Dendritic cell treated with granulocyte-macrophage colony-stimulating factor and Interleukin-4, amounts not matched to agents 40 ng/mL and 50 ng/mL, for 4 days (primary cell): ENCODE results near the gene TMEM132D.

Experiments
- H3K27ac Mint-ChIP-seq: one replicate; pipeline ENCODE4 v1.8.0; 2022; ENCODE audit warnings: mild to moderate bottlenecking, mixed read lengths
- H3K27me3 Mint-ChIP-seq: one replicate; pipeline ENCODE4 v1.8.0; 2022; ENCODE audit warnings: mild to moderate bottlenecking, mixed read lengths
- H3K36me3 Mint-ChIP-seq: one replicate; pipeline ENCODE4 v1.8.0; 2022; ENCODE audit warnings: low read depth, mixed read lengths
- H3K4me1 Mint-ChIP-seq: one replicate; pipeline ENCODE4 v1.8.0; 2022; ENCODE audit warnings: low read depth, mixed read lengths
- H3K4me3 Mint-ChIP-seq: one replicate; pipeline ENCODE4 v1.8.0; 2022; ENCODE audit warnings: mild to moderate bottlenecking, moderate library complexity, mixed read lengths
- H3K9me3 Mint-ChIP-seq: one replicate; pipeline ENCODE4 v1.8.0; 2022; ENCODE audit warnings: mixed read lengths
- intact Hi-C: fragments of 100-400 bp; cut with micrococcal nuclease; formaldehyde crosslinking; loops from one replicate; pipeline ENCODE4 v1.15.0; 2022

The TMEM132D gene

DNA sequence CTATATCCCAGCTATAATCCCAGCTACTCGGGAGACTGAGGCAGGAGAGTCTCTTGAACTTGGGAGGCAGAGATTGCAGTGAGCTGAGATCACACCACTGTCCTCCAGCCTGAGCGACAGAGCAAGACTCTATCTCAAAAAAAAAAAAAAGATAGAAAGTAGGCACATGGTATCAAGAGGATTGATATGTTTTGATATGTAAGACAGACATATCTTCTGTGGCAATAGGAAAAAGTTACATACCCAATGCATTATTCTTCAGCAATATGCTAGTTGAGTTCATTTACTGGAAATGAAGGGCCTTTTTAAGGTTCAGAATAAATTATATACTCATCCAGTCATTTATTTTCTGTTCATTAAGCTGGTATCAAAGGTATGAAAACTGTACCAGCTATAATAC lies 657.2 kb downstream of the TMEM132D start:
- no peak overlapping the region for H3K27ac Mint-ChIP-seq
- intact Hi-C loops = no loop called here
- H3K9me3 Mint-ChIP-seq = peaks cover 19% of the 10 kb centered on the region
- no peaks in the 10 kb centered on the region for H3K36me3 Mint-ChIP-seq
- H3K4me1 Mint-ChIP-seq = no peaks in the 10 kb centered on the region
- H3K27me3 Mint-ChIP-seq = no peaks in the 10 kb centered on the region
- no peak overlapping the region for H3K4me3 Mint-ChIP-seq

DNA sequence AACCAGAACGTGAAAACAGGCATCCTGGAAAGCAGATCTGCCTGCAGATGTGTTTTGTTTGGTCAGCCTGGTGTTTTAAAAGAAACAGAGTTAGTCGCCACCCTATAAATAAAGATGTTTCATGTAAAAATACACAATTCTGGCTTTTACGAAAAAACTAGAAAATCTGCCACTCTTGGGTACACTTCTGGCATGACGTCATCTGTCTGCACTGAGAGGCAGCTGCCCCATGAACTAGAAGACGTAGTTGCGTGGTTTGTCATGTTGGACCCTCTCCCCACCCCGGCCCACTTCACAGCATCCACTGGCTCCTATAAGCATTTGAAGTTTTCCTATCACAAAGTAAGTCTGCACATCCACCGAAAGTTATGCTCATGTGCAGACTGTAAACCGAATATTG lies 658.1 kb downstream of the TMEM132D start:
- H3K36me3 Mint-ChIP-seq = no peaks in the 10 kb centered on the region
- H3K27me3 Mint-ChIP-seq = no peaks in the 10 kb centered on the region
- intact Hi-C loops = no loop called here
- H3K4me3 Mint-ChIP-seq = no peak overlapping the region
- H3K4me1 Mint-ChIP-seq = no peaks in the 10 kb centered on the region
- peaks cover 25% of the 10 kb centered on the region for H3K9me3 Mint-ChIP-seq
- H3K27ac Mint-ChIP-seq = no peak overlapping the region

DNA sequence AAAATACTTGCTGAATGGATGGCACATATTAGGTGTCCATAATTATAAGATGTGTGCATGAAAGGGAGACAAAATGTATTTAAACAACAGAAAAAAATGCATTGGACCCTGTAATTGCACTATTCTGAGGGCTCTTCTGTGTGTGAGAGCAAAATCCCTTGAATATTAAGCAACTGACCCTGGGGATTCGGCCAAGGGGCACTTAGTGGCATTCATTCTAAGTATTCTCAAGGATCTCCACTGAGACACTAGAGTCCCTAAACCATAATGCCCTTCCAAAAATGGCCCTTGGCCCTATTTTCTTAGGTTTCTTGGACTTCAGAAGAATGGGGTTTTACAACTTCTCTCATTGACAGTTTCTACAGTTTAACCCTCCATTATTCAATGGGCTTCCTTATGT lies 662.0 kb downstream of the TMEM132D start:
- no peak overlapping the region for H3K27ac Mint-ChIP-seq
- H3K4me3 Mint-ChIP-seq = no peak overlapping the region
- H3K36me3 Mint-ChIP-seq = no peaks in the 10 kb centered on the region
- peaks cover 27% of the 10 kb centered on the region for H3K9me3 Mint-ChIP-seq
- H3K27me3 Mint-ChIP-seq = no peaks in the 10 kb centered on the region
- H3K4me1 Mint-ChIP-seq = no peaks in the 10 kb centered on the region
- intact Hi-C loops = no loop called here

DNA sequence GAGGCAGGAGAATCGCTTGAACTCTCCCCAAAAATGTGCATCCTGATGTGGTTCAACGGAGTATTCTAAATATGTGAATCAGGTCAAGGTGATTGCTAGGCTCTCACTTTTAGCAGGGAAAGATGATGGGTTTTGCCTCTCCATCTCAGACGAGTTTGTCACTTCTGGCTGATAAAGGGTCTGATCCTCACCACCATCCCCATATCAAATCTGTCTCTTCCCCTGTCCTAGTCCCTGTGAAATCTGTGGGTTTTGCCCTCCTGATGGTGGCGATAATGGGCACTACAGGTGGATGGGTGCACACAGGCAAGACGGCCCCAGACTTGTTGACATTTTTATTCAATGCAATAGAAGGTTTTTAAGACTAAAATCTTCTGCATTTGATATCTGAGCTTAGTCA lies 665.9 kb downstream of the TMEM132D start:
- Mint-ChIP-seq H3K36me3 (no peaks in the 10 kb centered on the region), H3K9me3 (peaks cover 17% of the 10 kb centered on the region), H3K27me3 (no peaks in the 10 kb centered on the region), H3K4me3 (no peak overlapping the region), H3K27ac (no peak overlapping the region), H3K4me1 (no peaks in the 10 kb centered on the region)
- intact Hi-C loops = no loop called here

DNA sequence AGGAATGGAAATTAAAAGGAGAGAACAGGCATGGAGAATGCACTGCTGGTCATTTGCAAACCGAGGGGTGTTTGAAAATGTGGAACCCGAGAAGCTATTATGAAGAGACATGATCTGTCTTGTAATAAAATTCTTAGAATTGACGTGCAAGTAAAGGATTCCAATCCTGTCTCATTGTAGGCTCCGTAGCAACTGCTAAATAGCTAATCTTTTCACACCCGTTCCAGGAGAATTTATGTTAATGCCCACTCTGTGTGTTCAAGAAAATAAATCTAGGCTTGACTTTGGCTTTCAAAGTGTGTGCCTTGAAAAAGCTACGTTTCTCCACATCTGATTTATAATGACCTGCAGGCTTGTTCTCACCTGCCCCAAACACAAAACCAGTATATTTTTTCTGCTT lies 669.6 kb downstream of the TMEM132D start:
- no peak overlapping the region for H3K27ac Mint-ChIP-seq
- H3K4me3 Mint-ChIP-seq = no peak overlapping the region
- H3K27me3 Mint-ChIP-seq = no peaks in the 10 kb centered on the region
- H3K4me1 Mint-ChIP-seq = no peaks in the 10 kb centered on the region
- intact Hi-C loops = no loop called here
- peaks cover 4% of the 10 kb centered on the region for H3K9me3 Mint-ChIP-seq
- no peaks in the 10 kb centered on the region for H3K36me3 Mint-ChIP-seq

DNA sequence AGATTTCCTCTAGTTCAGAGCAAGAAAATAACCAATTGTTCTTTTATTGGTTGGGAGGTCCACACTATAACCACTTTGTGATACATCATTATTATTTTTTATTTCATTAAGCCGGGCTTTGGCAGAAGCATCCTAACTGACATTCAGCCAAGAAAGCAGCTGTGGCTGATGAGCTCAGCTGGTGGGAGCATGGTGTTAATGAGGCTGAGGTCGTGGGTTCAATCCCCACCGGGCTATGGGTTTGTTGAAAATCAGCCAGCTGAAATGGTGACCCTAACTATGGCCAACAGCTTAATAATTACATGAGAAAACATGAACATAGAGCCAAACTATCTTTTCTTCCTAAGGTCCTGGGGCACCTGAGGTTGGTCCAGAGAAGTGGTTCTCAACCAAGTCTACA lies 672.3 kb downstream of the TMEM132D start:
- no peaks in the 10 kb centered on the region for H3K4me1 Mint-ChIP-seq

DNA sequence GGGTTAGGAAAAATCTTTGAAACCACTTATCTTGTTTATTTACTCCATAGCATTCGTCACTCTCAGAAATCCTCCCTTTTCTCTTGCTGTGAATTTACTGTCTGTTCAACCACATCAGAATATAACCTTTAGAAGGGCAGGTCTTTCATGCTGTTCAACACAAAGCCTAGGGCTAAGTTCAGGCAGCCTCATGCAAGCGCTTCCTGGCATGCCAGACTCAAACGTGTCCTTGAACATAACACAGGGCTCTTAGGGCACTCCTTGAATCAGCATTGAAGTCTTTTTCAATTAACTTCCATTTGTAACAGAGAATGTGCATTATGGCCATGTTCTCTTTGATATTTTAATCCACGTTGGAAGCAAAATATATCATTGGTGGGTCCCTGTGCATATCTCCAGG lies 672.8 kb downstream of the TMEM132D start:
- no peak overlapping the region for H3K27ac Mint-ChIP-seq
- no peaks in the 10 kb centered on the region for H3K4me1 Mint-ChIP-seq
- no peak overlapping the region for H3K4me3 Mint-ChIP-seq
- intact Hi-C loops = no loop called here
- H3K36me3 Mint-ChIP-seq = no peaks in the 10 kb centered on the region
- no peaks in the 10 kb centered on the region for H3K27me3 Mint-ChIP-seq
- H3K9me3 Mint-ChIP-seq = no peaks in the 10 kb centered on the region

More for the DNA sequence above, 672.3 kb downstream of the TMEM132D start:
- Mint-ChIP-seq H3K27ac (no peak overlapping the region), H3K36me3 (no peaks in the 10 kb centered on the region), H3K9me3 (no peaks in the 10 kb centered on the region), H3K27me3 (no peaks in the 10 kb centered on the region), H3K4me3 (no peak overlapping the region)
- intact Hi-C loops = no loop called here

DNA sequence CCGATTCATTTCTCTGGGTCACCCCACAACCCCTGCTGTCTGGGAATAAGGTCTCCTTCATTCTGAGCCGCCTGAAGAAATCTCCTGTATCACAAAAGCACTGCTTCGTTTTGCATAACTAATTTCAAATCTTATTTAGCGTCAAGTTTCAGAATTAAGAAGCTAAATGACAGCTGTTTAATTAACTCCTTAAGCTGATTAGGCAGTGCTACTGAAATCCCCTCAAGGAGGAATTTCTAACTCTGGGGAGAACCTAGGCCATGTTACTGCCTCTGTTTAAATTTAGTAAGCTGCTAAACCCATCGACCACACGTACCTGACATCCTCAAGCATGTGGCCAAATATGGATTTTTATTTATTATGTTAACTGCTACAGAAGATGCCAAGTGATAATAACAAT lies 677.0 kb downstream of the TMEM132D start:
- no peaks in the 10 kb centered on the region for H3K36me3 Mint-ChIP-seq
- intact Hi-C loops = no loop called here

DNA sequence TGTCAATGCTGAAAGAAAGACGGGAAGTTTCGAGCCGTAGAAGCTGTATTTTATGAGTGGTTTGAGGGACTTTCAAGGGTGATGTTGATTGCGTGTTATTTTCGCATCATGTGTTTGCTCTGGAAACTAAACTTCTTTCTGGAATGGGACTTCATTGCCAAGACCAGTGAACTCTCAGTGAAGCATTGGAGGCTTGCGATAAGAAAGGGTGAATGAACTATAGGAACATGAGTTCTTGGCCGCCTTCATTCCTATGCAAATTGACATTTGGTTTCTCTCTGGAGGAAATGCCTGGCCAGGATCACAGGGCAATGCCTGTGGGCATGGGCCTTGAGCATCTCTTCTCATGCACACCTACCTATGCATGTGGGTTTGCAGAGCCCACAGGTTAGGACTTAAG lies 677.8 kb downstream of the TMEM132D start:
- H3K4me1 Mint-ChIP-seq = no peaks in the 10 kb centered on the region
- H3K36me3 Mint-ChIP-seq = no peaks in the 10 kb centered on the region
- no peaks in the 10 kb centered on the region for H3K27me3 Mint-ChIP-seq
- no peak overlapping the region for H3K27ac Mint-ChIP-seq
- intact Hi-C loops = no loop called here
- no peaks in the 10 kb centered on the region for H3K9me3 Mint-ChIP-seq
- H3K4me3 Mint-ChIP-seq = no peak overlapping the region

More for the DNA sequence above, 677.0 kb downstream of the TMEM132D start:
- H3K4me3 Mint-ChIP-seq = no peak overlapping the region
- no peaks in the 10 kb centered on the region for H3K27me3 Mint-ChIP-seq
- no peaks in the 10 kb centered on the region for H3K9me3 Mint-ChIP-seq
- H3K4me1 Mint-ChIP-seq = no peaks in the 10 kb centered on the region
- H3K27ac Mint-ChIP-seq = no peak overlapping the region

DNA sequence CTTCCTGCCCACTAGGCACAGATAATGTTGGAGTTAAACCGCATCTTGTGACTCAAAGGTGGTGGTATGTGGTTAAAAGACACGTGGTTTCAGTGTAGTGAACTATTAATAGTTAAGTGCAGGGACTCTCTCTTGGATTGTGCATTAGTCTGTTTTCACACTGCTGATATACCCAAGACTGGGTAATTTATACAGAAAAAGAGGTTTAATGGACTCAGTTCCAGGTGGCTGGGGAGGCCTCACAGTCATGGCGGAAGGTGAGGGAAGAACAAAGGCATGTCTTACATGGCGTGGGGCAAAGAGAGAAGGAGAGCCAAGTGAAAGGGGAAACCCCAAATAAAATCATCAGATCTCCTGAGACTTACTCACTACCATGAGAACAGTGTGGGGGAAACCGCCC lies 688.3 kb downstream of the TMEM132D start:
- no peaks in the 10 kb centered on the region for H3K36me3 Mint-ChIP-seq
- H3K4me1 Mint-ChIP-seq = no peaks in the 10 kb centered on the region
- peaks cover 30% of the 10 kb centered on the region for H3K9me3 Mint-ChIP-seq
- H3K27ac Mint-ChIP-seq = no peak overlapping the region
- intact Hi-C loops = no loop called here
- no peaks in the 10 kb centered on the region for H3K27me3 Mint-ChIP-seq
- H3K4me3 Mint-ChIP-seq = no peak overlapping the region

DNA sequence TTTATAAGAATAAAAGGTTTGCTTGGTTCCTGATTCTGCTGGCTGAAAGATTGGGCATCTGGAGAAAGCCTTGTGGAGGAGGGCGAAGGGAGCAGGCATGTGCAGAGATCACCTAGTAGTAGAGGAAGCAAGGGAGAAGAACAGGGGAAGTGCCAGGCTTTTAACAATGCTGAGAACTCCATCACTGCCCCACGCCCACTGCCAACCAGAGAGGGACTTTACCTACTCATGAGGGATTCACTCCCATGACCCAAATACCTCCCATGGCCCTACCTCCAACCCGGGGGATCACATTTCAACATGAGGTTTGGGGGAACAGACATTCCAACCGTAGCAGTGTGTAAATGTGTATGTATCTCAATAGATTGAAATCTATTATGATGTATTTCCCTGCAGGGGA lies 690.3 kb downstream of the TMEM132D start:
- H3K4me3 Mint-ChIP-seq = no peak overlapping the region
- H3K36me3 Mint-ChIP-seq = no peaks in the 10 kb centered on the region
- H3K9me3 Mint-ChIP-seq = peaks cover 30% of the 10 kb centered on the region
- no peaks in the 10 kb centered on the region for H3K4me1 Mint-ChIP-seq
- H3K27me3 Mint-ChIP-seq = no peaks in the 10 kb centered on the region
- intact Hi-C loops = no loop called here
- H3K27ac Mint-ChIP-seq = no peak overlapping the region

DNA sequence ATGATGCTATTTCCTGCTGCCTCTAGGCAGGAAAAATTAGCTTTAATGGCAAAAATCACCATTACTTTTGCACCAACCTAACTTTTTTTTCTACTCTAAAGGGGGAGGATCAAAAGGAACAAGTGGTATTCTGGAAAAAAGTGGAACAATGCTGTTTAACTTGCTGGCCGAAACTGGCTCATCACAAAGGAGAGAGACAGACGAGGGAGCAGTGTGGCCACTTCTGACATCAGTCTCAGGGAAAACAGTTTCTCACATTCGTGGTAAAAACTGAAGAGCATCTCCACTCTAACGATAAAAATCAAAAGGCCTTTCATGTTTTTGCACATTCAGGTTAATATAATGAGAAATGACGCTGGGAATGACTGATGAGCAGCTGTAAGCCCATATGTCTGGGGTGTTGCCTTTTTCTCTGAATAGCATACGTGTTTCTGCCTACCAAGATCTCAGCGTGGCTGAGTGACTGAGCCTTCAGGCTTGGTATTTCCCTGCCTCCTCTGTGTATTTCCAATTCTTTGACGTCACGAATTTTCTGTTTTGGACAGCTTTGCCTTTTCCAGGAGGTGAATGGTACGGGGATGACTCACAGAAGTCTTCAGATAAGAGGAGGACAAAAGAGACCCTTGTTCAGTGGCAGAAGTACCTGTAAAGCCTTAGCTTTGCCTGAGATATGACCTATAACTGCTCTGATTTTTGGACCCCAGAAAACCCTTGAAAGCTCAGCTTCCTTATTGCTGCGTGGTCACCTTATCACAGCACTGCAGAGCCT lies 691.8 kb downstream of the TMEM132D start:
- intact Hi-C loops = no loop called here
- Mint-ChIP-seq H3K36me3 (no peaks in the 10 kb centered on the region), H3K27me3 (no peaks in the 10 kb centered on the region), H3K4me3 (no peak overlapping the region), H3K9me3 (peaks cover 24% of the 10 kb centered on the region), H3K27ac (no peak overlapping the region), H3K4me1 (no peaks in the 10 kb centered on the region)

DNA sequence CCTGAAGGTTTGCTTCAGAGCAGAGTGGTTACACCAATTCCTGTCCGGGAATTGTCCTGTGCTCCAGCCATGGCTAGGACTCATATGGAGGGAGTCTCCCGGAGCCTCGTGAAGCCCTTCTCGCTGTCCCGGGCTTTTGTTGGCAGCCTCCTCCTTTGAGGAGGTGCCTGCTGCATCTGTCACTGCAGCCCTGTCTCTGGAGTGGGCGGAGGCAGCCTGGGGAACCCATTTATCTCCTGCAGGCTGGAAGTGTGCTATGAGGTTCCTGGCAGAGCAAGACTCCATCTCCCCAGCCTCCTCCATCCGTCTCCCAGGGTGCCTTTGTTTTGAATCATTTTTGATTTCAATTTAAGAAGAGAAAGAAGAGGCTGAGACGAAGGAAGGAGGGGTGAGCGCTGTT lies 695.3 kb downstream of the TMEM132D start:
- no peaks in the 10 kb centered on the region for H3K36me3 Mint-ChIP-seq
- H3K27ac Mint-ChIP-seq = no peak overlapping the region
- H3K9me3 Mint-ChIP-seq = no peaks in the 10 kb centered on the region
- H3K4me1 Mint-ChIP-seq = no peaks in the 10 kb centered on the region
- intact Hi-C loops = no loop called here
- no peak overlapping the region for H3K4me3 Mint-ChIP-seq
- H3K27me3 Mint-ChIP-seq = no peaks in the 10 kb centered on the region

DNA sequence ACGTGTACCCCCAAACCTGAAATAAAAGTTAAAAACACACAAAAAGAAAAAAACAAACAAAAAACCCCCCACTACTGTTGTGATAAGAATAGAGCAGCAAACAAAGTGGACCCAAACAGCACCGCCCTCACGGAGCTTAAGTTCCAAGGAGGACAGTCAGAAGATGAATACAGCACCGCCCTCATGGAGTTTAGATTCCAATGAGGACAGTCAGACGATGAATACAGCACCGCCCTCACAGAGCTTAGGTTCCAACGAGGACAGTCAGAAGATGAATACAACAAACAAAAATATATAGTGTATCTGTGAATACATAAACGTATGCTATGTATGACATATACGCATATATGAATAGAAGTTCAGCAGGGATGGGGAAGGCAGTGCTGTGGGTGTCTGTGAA lies 696.7 kb downstream of the TMEM132D start:
- no peaks in the 10 kb centered on the region for H3K9me3 Mint-ChIP-seq
- intact Hi-C loops = no loop called here
- H3K4me1 Mint-ChIP-seq = no peaks in the 10 kb centered on the region
- H3K36me3 Mint-ChIP-seq = no peaks in the 10 kb centered on the region
- H3K4me3 Mint-ChIP-seq = no peak overlapping the region
- H3K27me3 Mint-ChIP-seq = no peaks in the 10 kb centered on the region
- H3K27ac Mint-ChIP-seq = no peak overlapping the region

DNA sequence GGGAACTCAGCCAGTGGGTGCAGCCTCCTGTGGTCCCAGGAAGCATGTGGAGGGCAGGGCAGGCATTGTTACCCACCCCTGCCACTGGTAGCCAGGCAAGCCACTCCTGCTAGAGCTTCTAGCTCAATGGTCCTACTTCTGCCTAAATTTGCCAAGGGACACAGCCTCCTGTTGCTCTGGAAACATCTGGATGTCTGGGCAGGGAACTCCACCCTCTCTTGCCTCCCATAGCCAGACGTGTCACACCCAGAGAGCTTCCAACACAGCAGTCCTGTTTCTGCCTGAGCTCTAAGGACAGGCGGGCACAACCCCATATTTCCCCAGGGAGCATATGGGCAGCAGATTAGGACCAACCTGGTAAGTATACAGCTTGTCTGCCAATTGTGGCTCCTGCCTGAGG lies 700.4 kb downstream of the TMEM132D start:
- H3K4me1 Mint-ChIP-seq = no peaks in the 10 kb centered on the region
- no peaks in the 10 kb centered on the region for H3K36me3 Mint-ChIP-seq
- H3K9me3 Mint-ChIP-seq = no peaks in the 10 kb centered on the region
- intact Hi-C loops = no loop called here
- H3K27me3 Mint-ChIP-seq = no peaks in the 10 kb centered on the region
- no peak overlapping the region for H3K27ac Mint-ChIP-seq
- no peak overlapping the region for H3K4me3 Mint-ChIP-seq
